Daoy (cell line): ENCODE measurements around the gene SH3RF1. TPM values are rescaled to one million over a fixed set of nuclear protein-coding genes. Genes with fewer than 3 reads are reported as not detected.
"Not testable (repeated sequence)": the region's sequence is repeated elsewhere in the genome, so short reads cannot be mapped to it uniquely, and the experiment has no call there.

Source experiments
- DNase-seq: peaks from one replicate; pipeline ENCODE4 v3.0.0-alpha.2; 2015; ENCODE audit warnings: low read depth
- total RNA-seq: library from RNA; depleted of rRNA; stranded (reverse); fragments of >200 nt; shearing (Covaris generic); gene quantifications from 2 replicates; pipeline ENCODE4 v1.2.3, GENCODE V29; 2014; rRNA removed

Gene SH3RF1
- total RNA-seq = 4.9 and 8.1 TPM in 2 replicates

- DNase-seq = peak; percentile 82
These were observed at the start of gene SH3RF1 for GRCh38 chr4:169270810-169271691. SH3RF1 (minus strand) TSS chr4:169270956; CDS start chr4:169269212, 1,744 bp downstream.

GRCh38 chr4:169315530-169316343 is 45.0 kb upstream of the SH3RF1 start:
- DNase-seq = no peak

- peak; percentile 63 for DNase-seq
These were observed 44.1 kb upstream of the SH3RF1 start for GRCh38 chr4:169314906-169315305.

GRCh38 chr4:169313732-169314131 is 43.0 kb upstream of the SH3RF1 start:
- DNase-seq = no peak

- no peak for DNase-seq
These were observed 42.1 kb upstream of the SH3RF1 start for GRCh38 chr4:169312690-169313422.

GRCh38 chr4:169311643-169312365 is 41.0 kb upstream of the SH3RF1 start:
- DNase-seq = peak; percentile 26

GRCh38 chr4:169309326-169309967 is 38.7 kb upstream of the SH3RF1 start:
- no peak for DNase-seq

- no peak for DNase-seq
These were observed 36.8 kb upstream of the SH3RF1 start for GRCh38 chr4:169307576-169307975.

GRCh38 chr4:169305651-169306050 is 34.9 kb upstream of the SH3RF1 start:
- no peak for DNase-seq

GRCh38 chr4:169305173-169305572 is 34.4 kb upstream of the SH3RF1 start:
- no peak for DNase-seq

- DNase-seq = no peak
These were observed 25.1 kb upstream of the SH3RF1 start for GRCh38 chr4:169295822-169296221.

- no peak for DNase-seq
These were observed 22.8 kb upstream of the SH3RF1 start for GRCh38 chr4:169293343-169294176.

GRCh38 chr4:169287983-169288382 is 17.2 kb upstream of the SH3RF1 start:
- DNase-seq = not testable (repeated sequence)

- no peak for DNase-seq
These were observed 16.0 kb upstream of the SH3RF1 start for GRCh38 chr4:169286562-169287301.

- peak; percentile 59 for DNase-seq
These were observed 12.4 kb upstream of the SH3RF1 start for GRCh38 chr4:169283114-169283509.

- peak; percentile 25 for DNase-seq
These were observed 11.8 kb upstream of the SH3RF1 start for GRCh38 chr4:169282429-169283113.

- DNase-seq = no peak
These were observed 8.4 kb upstream of the SH3RF1 start for GRCh38 chr4:169279108-169279507.

GRCh38 chr4:169278624-169279023 is 7.9 kb upstream of the SH3RF1 start:
- no peak for DNase-seq
